ENCODE measurements around the gene UBE2U.
"Not testable (repeated sequence)": the region's sequence is repeated elsewhere in the genome, so short reads cannot be mapped to it uniquely, and the experiment has no call there.

The UBE2U gene

DNA sequence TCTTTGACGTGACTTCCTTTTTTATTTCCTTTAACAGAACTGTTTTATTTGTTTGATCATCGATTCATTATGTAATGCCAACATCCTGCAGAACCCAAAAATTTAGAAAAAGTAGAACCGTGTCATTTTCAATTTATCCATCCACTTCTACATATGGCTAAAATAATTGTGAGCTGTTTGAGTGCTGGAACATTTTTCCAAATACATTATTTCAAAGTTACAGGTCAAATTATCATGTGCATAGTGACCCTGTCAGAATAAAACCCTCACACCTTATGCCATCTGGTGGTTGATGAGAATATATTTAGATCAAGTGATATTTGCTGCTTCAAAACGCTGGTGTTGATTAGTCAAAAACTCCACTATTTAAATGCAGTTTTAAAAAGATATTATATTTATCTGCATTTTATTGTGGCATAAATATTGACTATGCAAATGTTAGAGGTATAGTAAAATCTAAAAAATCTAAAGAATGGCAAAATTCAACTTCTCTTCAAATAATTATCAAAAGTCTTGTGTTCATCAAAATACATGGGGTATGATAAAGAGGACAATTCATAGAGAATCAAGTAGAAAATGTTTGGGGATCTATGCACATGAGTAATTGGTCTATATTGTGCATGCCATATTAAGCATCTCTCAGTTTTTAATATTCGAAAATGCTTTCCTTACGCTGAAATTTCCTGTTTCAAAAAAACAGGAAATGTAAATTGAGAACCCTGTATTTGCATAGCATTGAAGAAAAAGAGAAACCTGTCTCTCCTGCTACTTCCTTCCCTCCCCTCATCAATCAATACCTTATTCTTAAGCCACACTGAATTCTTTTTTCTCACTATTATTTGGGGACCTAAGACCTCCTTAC lies 39.7 kb downstream of the UBE2U start:
- Mint-ChIP-seq H3K27ac (peak overlapping the region; percentile 30), H3K27me3 (peaks cover 12% of the 10 kb centered on the region), H3K9me3 (ENCODE audit: low read depth) (no peaks in the 10 kb centered on the region), H3K36me3 (no peaks in the 10 kb centered on the region), H3K4me3 (peak overlapping the region; percentile 52), H3K4me1 (ENCODE audit: low read depth) (peaks cover 25% of the 10 kb centered on the region)

DNA sequence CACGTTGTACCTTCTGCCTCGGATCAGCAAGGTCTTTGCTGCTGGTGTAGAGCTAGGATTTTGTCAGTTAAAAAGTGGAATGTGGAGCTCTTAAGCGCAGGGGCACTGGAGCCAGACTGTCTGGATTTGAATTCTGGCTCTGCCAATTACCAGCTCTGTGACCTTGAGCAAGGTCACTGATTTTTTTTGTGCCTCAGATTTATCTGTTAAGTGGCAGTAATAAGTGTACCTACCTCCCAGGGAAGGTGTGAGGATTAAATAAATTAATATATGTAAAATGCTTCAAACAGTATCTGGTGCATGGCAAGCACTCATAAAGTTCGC lies 40.3 kb downstream of the UBE2U start:
- H3K36me3 Mint-ChIP-seq = no peaks in the 10 kb centered on the region
- peaks cover 25% of the 10 kb centered on the region for H3K4me1 Mint-ChIP-seq (ENCODE audit: low read depth)
- H3K9me3 Mint-ChIP-seq (ENCODE audit: low read depth) = no peaks in the 10 kb centered on the region
- H3K27ac Mint-ChIP-seq = peak overlapping the region; percentile 30
- peak overlapping the region; percentile 52 for H3K4me3 Mint-ChIP-seq
- peaks cover 11% of the 10 kb centered on the region for H3K27me3 Mint-ChIP-seq

DNA sequence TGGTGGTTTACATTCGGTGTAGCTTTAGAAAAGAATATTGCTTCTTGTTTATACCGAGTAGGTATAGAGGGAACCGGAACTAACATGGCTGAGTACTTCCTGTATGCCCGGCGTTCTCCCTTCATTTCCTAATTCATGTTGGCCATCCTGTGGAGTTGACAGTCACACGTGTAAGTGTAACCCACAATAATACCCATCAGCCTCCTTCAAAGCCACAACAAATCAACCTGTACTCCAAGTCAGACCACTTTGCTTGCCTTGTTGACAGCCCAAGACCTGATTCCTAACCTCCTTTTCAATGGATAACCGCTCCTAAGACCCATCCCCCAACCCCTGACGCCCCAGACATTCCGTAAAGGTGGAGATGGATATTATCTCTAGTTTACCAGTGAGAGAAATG lies 42.1 kb downstream of the UBE2U start:
- Mint-ChIP-seq H3K4me3 (peak overlapping the region; percentile 80), H3K4me1 (ENCODE audit: low read depth) (peaks cover 25% of the 10 kb centered on the region), H3K27me3 (peaks cover 17% of the 10 kb centered on the region), H3K36me3 (no peaks in the 10 kb centered on the region), H3K27ac (no peak overlapping the region), H3K9me3 (ENCODE audit: low read depth) (no peaks in the 10 kb centered on the region)

DNA sequence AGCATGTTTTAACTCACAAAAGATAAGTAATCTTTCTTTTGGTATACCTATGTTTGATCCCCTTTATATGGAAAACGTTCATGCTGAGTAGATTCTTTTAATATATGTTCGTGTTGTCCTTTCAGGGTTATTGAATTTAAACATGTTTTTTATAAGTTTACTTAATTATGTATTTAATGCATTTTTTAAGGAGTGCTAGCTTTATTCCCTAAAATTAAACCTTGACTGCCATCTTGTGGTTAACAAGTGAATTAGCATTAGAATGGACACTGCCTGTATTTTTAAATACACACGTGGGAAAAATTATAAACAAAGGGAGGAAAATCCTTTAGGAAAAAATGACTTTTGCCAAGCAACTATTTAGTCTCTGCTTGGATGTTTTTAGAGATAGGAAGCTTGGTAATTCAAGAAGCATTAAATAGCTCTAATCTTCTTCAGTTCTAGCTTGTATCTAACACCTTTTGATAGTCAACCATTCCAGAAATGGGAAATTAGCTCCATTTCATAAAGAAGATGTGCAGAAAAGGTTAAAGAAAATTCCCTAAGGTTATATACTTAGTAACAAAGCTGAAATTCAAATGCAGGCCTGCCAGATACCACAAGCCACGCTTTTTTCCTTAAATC lies 43.0 kb downstream of the UBE2U start:
- no peak overlapping the region for H3K27ac Mint-ChIP-seq
- peaks cover 17% of the 10 kb centered on the region for H3K27me3 Mint-ChIP-seq
- H3K4me3 Mint-ChIP-seq = no peak overlapping the region
- peaks cover 25% of the 10 kb centered on the region for H3K4me1 Mint-ChIP-seq (ENCODE audit: low read depth)
- H3K9me3 Mint-ChIP-seq (ENCODE audit: low read depth) = no peaks in the 10 kb centered on the region
- no peaks in the 10 kb centered on the region for H3K36me3 Mint-ChIP-seq

DNA sequence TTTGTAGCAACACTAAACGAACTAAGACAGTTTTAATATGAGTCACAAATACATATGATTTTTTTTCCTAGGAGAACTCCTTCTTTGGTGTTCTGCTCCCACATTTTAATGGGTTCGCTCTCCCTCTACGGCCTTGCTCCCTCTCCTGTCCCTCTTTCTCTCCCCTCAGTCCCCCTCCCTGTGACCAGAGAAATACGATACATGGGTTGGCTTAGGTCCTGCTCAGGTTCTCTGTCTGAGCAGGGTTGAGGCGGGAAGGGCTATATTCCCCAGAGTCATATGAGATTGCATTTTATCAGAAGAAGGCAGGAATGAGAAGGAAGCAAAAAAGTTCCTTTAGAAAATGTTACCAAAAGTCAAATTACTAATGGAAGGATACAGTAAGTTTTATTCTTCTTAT lies 44.6 kb downstream of the UBE2U start:
- Mint-ChIP-seq H3K27me3 (peaks cover 20% of the 10 kb centered on the region), H3K4me1 (ENCODE audit: low read depth) (peaks cover 21% of the 10 kb centered on the region), H3K36me3 (peaks cover 3% of the 10 kb centered on the region), H3K9me3 (ENCODE audit: low read depth) (no peaks in the 10 kb centered on the region), H3K27ac (no peak overlapping the region), H3K4me3 (no peak overlapping the region)

DNA sequence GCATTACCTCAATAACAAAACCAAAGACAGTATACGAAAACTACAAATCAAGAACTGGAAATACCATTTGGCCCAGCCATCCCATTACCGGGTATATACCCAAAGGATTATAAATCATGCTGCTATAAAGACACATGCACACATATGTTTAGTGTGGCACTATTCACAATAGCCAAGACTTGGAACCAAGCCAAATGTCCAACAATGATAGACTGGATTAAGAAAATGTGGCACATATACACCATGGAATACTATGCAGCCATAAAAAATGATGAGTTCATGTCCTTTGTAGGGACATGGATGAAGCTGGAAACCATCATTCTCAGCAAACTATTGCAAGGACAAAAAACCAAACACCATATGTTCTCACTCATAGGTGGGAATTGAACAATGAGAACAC lies 47.0 kb downstream of the UBE2U start:
- H3K4me1 Mint-ChIP-seq (ENCODE audit: low read depth); H3K9me3 Mint-ChIP-seq (ENCODE audit: low read depth); H3K27ac Mint-ChIP-seq; H3K4me3 Mint-ChIP-seq; H3K36me3 Mint-ChIP-seq: not testable (repeated sequence)
- peaks cover 28% of the 10 kb centered on the region for H3K27me3 Mint-ChIP-seq

DNA sequence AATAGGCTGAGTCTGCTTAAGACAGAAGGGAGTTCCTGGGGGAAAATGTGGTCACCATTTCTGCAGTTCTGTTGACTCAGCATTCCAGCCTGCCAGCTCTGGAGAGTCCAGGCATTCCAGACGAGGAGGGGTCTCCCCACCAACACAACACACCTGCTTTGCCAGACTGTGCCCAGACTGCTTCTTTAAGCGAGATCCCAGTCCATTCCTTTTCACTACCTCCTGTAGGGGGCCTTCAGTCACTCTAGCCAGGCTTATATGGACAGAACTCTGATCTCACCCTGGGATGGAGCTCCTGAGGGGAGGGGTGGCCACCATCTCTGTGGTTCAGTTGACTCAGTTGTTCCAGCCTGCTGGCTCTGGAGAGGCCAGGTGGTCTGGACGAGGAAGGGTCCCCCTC lies 48.5 kb downstream of the UBE2U start:
- Mint-ChIP-seq H3K4me1 (ENCODE audit: low read depth) (no peaks in the 10 kb centered on the region), H3K9me3 (ENCODE audit: low read depth) (peaks cover 6% of the 10 kb centered on the region), H3K27ac (no peak overlapping the region), H3K4me3 (no peak overlapping the region), H3K27me3 (peaks cover 27% of the 10 kb centered on the region), H3K36me3 (peaks cover 3% of the 10 kb centered on the region)

DNA sequence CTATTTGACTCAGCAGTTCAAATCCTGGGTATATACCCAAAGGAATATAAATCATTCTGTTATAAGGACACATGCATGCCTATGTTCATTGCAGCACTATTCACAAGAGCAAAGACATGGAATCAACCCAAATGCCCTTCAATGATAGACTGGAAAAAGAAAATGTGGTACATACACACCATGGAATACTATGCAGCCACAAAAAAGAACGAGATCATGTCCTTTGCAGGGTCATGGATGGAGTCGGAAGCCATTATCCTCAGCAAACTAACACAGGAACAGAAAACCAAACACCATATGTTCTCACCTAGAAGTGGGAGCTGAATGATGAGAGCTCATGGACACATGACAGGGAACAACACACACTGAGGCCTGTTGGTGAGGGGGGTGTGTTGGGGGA lies 53.8 kb downstream of the UBE2U start:
- H3K9me3 Mint-ChIP-seq (ENCODE audit: low read depth); H3K36me3 Mint-ChIP-seq; H3K27ac Mint-ChIP-seq; H3K4me3 Mint-ChIP-seq; H3K4me1 Mint-ChIP-seq (ENCODE audit: low read depth): not testable (repeated sequence)
- peaks cover 16% of the 10 kb centered on the region for H3K27me3 Mint-ChIP-seq

DNA sequence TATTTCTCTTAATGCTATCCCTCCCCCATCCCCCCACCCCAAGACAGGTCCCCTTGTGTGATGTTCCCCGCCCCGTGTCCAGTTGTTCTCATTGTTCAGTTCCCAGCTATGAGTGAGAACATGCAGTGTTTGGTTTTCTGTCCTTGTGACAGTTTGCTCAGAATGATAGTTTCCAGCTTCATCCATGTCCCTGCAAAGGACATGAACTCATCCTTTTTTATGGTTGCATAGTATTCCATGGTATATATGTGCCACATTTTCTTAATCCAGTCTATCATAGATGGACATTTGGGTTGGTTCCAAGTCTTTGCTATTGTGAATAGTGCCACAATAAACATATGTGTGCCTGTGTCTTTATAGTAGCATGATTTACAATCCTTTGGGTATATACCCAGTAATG lies 55.0 kb downstream of the UBE2U start:
- H3K4me1 Mint-ChIP-seq (ENCODE audit: low read depth); H3K36me3 Mint-ChIP-seq; H3K9me3 Mint-ChIP-seq (ENCODE audit: low read depth); H3K4me3 Mint-ChIP-seq; H3K27ac Mint-ChIP-seq: not testable (repeated sequence)
- peaks cover 13% of the 10 kb centered on the region for H3K27me3 Mint-ChIP-seq

DNA sequence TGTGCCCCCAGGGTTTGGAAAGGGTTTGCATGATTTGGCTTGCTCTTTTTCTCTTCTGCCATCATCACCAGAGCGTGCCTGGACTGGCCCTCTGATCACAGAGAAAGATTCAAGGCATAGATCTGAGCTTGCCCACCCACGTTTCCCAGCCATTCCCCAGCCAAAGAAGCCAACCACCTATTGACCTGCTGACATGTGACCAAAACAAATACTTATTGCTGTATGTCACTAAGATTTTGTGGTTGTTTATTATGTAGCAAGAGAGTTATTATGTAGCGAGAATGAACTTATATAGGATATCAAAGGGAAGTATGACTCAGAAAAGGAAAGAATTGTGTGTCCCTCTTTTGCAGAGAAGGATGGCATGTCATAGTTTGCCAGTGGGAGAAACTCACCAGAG lies 59.9 kb downstream of the UBE2U start:
- Mint-ChIP-seq H3K27me3 (peaks cover 13% of the 10 kb centered on the region), H3K27ac (no peak overlapping the region), H3K4me3 (no peak overlapping the region), H3K9me3 (ENCODE audit: low read depth) (no peaks in the 10 kb centered on the region), H3K36me3 (no peaks in the 10 kb centered on the region), H3K4me1 (ENCODE audit: low read depth) (no peaks in the 10 kb centered on the region)

DNA sequence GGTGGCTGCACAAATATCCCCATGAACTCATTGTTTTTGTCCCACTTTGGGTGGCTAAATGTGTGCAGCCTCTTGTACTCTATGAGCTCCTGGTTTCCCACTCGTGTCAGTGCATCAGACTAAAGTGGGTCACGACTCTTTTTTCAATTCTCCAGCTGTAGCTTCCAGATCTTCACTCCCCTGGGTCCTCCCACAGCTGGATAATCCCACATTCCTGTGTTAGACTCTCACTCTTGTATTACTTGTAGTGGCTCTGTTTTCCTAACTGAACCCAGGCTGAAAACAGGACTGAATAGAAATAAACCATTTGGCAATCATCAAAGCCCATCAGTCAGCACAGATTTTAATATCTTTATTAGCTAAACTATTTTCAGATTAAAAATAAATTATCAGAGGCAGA lies 60.4 kb downstream of the UBE2U start:
- no peaks in the 10 kb centered on the region for H3K36me3 Mint-ChIP-seq
- no peaks in the 10 kb centered on the region for H3K9me3 Mint-ChIP-seq (ENCODE audit: low read depth)
- H3K27ac Mint-ChIP-seq = no peak overlapping the region
- H3K4me1 Mint-ChIP-seq (ENCODE audit: low read depth) = no peaks in the 10 kb centered on the region
- peaks cover 13% of the 10 kb centered on the region for H3K27me3 Mint-ChIP-seq
- no peak overlapping the region for H3K4me3 Mint-ChIP-seq

DNA sequence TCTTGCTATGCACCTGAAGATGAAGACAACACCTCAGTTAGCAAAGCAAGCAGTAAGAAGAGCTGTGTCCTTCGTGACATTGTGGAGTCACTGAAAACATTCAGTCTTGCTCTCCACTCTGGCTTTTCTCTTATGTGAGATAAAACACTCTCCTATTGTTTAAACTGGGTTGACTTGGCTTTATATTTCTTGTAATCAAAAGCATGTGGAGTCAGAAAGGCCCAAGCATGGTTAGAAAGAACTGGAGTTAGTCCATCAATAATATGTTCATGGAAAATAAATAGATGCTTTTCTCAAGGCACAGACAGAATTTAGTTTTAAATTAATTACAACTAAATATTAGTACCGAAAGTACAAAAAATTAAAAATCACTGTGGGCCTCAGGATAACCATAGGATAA lies 61.7 kb downstream of the UBE2U start:
- H3K4me1 Mint-ChIP-seq (ENCODE audit: low read depth) = no peaks in the 10 kb centered on the region
- peaks cover 15% of the 10 kb centered on the region for H3K27me3 Mint-ChIP-seq
- no peaks in the 10 kb centered on the region for H3K9me3 Mint-ChIP-seq (ENCODE audit: low read depth)
- no peaks in the 10 kb centered on the region for H3K36me3 Mint-ChIP-seq
- no peak overlapping the region for H3K27ac Mint-ChIP-seq
- no peak overlapping the region for H3K4me3 Mint-ChIP-seq

DNA sequence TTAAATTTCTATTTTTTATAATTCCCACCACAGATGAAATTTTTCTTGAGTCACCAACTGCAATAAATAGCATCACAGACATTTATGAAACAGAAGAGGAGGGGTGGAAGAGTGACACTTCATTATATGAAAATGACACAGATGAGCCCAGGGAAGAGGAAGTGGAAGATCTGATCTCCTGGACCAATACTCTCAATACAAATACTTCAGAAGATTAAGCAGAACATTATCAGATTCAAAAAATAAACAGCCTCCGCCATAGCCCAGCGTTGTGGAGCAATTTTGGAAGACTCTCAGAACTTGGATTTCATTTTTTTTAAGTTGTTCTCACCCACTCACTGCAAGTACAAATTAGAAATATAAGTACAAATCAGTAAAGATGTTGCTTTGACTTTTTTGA lies 63.6 kb downstream of the UBE2U start:
- H3K4me3 Mint-ChIP-seq = no peak overlapping the region
- H3K27me3 Mint-ChIP-seq = peaks cover 12% of the 10 kb centered on the region
- H3K9me3 Mint-ChIP-seq (ENCODE audit: low read depth) = no peaks in the 10 kb centered on the region
- no peaks in the 10 kb centered on the region for H3K36me3 Mint-ChIP-seq
- H3K4me1 Mint-ChIP-seq (ENCODE audit: low read depth) = no peaks in the 10 kb centered on the region
- no peak overlapping the region for H3K27ac Mint-ChIP-seq

DNA sequence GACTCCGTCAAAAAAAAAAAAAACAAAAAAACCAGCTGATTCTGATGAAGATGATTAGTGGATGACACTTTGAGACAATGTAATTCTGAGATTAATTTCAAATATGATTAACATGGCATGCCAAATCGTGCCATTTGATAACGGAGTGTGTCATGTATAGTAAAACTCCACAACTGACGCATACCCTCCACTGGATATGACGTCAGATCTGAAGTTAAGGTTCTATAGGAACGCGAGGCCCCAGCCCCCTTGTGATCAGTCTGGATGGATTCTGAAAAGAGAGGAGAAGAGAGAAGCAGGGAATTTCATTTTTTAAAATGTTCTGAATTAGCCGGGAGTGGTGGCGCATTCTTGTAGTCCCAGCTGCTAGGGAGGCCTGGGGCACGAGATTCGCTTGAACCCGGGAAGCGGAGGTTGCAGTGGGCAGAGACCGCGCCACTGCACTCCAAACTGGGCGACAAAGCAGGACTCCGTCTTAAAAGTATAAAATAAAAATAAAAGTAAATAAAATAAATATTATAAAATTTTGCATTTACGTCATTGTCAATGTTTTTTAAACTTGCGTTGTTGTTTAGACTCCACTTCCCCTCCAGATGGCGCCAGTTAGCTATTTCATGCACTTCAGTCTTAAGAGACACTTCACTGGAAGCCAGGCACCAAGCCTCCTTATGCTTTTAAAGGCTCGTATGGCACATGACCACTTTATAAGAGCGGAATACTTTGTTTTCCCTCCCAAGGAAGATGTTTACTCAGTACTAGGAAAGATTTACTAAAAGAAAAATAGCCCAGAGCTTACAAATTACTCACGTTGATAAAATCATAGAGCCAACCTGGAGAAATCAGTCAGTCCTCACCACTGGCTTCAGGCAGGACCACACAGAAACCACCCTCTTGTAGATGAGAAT lies 65.5 kb downstream of the UBE2U start:
- H3K27ac Mint-ChIP-seq = no peak overlapping the region
- H3K27me3 Mint-ChIP-seq = peaks cover 11% of the 10 kb centered on the region
- no peaks in the 10 kb centered on the region for H3K4me1 Mint-ChIP-seq (ENCODE audit: low read depth)
- H3K36me3 Mint-ChIP-seq = no peaks in the 10 kb centered on the region
- no peak overlapping the region for H3K4me3 Mint-ChIP-seq
- no peaks in the 10 kb centered on the region for H3K9me3 Mint-ChIP-seq (ENCODE audit: low read depth)

DNA sequence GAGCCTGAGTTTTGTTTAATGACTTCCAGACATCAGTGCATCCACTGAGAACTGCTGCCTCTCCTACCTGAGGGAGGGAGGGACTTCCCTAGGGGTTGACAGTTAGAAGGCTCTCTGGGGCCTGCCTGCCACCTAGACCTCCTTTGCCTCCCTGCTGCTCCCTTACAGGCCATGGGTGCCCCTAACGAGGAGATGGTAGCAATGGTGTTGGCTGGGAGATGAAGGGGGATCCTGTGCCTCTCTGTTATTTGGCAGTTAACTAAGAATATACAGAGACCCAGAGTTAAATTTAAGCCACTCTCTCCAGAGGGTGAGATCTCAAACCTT lies 66.1 kb downstream of the UBE2U start:
- Mint-ChIP-seq H3K4me1 (ENCODE audit: low read depth) (no peaks in the 10 kb centered on the region), H3K9me3 (ENCODE audit: low read depth) (no peaks in the 10 kb centered on the region), H3K36me3 (no peaks in the 10 kb centered on the region), H3K27me3 (peaks cover 10% of the 10 kb centered on the region), H3K4me3 (no peak overlapping the region), H3K27ac (no peak overlapping the region)
